HG03108 (cell line): ENCODE data around the gene IL1R2.
"Not testable (repeated sequence)": the region's sequence is repeated elsewhere in the genome, so short reads cannot be mapped to it uniquely, and the experiment has no call there.

ENCODE experiments used
- ATAC-seq: cut with Tn5 transposase; IDR thresholded peaks from one replicate; pipeline ENCODE4 v1.9.1; 2021; ENCODE audit warnings: moderate library complexity; ENCODE audit not compliant: unreplicated experiment

Gene IL1R2

DNA sequence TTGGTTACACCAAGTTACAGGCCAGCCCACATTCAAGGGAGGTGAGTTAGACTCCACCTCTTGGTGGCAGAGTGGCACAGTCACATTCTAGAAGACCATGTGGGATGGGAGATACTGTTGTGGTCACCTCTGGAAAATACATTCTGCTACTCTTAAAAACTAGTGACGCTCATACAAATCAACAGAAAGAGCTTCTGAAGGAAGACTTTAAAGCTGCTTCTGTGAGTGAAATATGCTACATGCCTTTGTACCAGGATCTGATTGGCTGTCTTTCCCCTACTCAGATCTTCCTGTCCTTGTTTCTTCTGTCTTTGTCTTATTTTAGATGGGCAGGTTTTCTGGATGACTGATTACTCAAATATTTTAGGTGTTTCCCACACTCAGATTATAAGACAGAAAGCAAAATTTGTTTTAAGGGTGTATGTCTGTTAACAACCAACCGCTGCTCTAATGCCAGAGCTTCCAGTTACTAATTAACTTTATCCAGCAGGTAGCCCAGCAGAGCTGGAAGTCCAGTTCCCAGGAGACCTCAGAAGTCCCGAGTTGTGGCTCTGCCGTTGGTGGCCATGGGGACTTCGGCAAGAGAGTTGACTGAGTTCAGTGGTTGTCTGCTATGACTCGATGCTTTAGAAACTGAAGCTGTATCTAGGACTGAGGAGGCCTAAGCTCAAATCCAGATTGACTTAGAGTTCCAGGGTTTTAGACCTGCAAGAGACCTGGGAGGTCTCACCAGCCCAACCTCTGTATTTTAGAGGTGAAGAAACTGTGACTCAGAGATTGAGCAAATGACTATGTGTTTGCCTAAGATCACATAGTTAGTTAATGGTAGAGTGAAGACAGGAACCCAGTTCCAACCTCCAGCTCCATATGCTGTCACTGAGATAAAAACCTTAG lies 7.4 kb downstream of the IL1R2 start:
- ATAC-seq: no peak

DNA sequence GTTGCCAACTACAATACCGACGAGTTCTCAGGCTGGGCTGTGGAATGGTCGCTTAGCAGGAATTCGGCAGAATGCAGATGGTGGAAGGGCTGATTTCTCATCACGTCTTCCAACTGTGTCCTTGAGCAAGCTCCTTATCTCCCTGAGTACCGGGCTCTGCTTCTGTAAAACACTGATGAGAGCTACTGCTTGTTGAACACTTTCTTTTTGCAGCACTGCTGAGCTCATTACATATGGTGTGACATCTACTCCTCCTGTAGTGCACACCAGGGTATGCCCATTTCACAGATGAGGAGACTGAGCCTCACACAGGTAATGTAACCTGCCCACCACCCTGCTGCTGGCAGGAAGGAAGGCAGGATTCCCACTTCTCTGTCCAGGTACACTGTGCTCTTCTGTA lies 8.3 kb downstream of the IL1R2 start:
- ATAC-seq: no peak

DNA sequence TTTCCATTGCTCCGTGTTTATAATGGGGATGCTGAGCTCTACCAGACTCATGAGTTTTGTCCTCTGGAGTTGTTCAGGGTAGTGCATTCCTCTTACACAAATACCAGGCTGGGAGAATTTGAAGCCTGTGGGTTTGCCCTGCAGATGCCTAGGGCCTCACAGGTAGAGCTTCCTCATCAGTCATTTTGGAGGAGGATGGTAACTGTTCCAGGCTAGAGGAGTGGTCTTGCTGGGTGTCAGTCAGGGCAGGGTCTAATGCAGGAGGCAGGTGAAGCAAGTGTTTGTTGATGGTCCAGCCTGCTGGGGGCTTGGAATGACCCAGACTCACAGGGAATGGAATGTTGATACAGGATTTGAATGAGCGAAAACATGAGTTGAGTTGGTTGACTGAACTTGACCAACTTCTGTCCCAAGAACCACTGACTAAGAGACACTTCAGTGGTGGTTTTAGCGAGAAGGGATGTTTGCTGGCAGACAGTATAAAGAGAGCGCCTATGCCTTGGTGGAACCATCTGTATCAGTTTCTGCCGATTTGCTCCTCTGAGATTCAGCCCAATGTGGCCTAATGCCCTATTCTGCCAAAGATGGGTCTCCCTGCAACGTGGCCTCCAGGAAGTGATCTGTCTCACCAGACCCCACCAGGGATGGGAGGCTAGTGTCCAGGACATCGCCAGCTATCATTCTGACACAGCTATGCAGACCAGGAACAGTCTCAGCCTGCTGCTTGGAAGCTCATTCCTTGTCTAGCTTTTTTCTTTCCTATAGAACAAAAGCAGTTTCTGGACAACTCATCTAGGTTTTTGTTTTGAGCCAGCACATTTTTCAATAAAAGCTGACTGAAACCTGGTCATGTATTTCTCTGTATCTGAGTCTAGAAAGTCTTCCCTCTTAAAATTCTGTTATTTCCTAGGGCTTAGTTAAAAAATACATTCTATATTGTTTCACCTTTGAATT lies 9.3 kb downstream of the IL1R2 start:
- ATAC-seq: no peak

DNA sequence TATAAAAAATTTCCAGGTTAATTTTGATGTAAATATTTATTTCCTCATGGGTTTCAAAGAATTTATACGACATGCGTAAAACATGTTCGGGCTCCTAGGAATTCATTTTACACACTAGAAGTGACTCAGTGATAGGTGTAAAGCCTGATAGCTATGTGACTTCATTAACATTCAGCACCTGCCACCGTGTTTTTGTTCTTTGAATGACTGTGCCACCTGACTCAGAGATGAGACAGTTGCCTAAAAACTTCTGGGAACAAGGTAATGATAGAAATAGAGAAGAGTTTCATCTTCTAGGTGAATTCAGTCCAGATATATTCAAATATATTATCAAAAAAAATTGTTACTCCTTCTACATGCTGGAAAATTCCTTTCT lies 10.0 kb downstream of the IL1R2 start:
- ATAC-seq: no peak

DNA sequence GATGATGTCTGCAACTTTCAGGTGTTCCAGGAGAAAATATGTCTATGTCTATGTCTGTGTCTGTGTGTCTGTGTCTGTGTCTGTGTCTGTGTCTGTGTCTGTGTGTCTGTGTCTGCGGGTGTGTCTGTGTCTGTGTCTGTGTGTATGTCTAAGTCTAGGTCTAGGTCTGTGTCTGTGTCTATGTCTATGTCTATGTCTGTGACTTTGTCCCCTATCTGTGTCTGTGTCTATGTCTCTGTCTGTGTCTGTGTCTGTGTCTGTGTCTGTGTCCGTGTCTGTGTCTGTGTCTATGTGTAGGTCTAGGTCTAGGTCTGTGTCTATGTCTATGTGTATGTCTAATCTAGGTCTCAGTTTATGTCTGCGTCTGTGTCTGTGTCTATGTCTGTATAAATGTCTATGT lies 10.5 kb downstream of the IL1R2 start:
- no peak for ATAC-seq

DNA sequence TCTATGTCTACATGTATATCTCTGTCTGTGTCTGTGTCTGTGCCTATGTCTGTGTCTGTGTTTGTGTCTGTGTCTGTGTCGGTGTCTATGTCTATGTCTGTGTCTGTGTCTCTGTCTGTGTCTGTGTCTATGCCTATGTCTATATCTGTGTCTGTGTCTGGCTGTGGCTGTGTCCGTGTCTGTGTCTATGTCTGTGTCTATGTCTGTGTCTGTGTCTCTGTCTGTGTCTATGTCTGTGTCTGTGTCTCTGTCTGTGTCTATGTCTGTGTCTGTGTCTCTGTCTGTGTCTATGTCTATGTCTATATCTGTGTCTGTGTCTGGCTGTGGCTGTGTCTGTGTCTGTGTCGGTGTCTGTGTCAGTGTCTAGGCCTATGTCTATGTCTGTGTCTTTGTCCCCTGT lies 11.1 kb downstream of the IL1R2 start:
- not testable (repeated sequence) for ATAC-seq

DNA sequence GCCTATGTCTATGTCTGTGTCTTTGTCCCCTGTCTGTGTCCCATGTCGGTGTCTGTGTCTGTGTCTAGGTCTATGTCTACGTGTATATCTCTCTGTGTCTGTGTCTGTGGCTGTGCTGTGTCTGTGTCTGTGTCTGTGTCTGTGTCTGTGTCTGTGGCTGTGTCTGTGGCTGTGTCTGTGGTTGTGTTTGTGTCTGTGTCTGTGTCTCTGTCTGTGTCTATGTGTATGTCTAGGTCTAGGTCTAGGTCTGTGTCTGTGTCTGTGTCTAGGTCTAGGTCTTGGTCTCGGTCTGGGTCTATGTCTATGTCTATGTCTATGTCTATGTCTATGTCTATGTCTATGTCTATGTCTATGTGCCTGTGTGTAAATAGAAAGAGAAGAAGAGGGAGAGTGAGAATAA lies 11.9 kb downstream of the IL1R2 start:
- no peak for ATAC-seq

DNA sequence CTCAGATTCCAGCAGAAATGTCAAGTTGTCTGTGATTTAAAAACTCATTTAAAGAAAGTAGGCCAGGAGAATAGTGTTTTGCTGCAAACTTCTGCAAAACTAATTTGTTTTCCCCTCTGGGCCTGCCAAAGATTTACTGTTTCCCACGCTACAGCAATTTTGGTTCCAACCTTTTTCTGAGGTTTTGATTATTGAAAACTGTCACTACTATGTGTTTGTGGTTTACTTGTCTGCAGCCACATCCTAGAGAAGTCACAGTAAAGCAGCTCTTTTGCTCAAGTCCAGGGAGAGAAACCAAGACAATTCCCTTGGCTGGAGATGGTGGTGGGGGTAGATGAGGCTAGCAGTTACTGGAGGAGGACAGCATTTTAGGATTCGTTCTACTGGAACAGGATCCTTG lies 12.8 kb downstream of the IL1R2 start:
- ATAC-seq: no peak

DNA sequence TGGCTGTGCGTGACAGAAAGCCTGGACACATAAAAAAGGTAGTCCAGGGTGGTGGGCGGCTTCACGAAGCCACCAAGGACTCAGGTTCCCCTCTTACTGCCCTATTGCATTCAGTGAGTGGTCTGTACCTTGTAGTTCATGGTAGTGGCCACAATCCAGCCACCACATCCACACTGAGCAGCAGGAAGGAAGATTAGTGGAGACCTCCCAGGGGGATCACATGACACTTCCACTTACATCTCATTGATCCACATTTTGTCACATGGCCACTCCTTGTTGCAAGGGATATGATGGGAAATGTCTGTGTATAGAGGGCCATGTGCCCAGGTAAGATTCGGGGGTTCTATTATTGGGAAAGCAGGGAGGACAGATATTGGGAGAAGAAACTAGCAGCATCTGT lies 13.7 kb downstream of the IL1R2 start:
- no peak for ATAC-seq

DNA sequence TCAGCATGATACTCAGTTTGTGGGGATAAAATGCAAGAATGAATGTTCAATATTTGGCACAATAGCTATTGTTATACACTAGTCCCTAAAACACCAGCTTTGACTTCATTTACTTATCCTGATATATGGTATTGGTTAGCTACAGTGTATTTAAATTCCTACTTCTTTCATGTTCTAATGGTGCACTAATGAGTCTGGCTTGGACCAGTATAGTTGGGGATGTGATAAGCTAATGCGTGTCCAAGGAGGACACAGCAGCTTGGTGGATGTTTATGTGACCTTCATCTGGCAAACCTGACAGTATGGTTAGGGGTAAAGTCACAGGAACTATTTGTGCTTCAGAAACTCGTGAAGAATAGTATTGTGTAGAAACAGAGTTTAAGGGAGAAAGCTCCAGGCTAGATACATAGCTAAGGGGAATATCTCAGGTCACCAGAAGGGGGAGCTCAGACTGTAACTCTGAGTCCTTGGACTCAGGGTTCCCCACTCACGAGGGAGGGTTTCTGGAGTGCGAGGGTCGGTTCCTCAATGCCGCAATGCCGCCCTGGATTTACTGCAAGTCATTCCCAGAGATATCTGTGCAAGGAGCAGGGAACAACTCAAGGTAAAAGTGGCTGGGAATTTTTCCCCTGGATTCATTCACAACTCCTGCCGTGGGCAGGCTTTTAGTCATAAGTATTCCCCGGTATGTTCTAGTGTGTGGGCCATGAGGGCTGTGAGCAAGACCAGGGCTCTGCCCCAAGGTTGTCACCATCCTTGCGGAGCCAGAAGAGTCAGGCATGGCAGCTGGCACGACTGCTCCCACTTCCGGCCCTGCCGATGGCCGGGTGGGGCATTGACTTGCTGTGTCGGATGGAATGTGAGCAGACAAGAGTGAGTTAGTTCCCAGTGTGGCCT lies 14.5 kb downstream of the IL1R2 start:
- no peak for ATAC-seq

DNA sequence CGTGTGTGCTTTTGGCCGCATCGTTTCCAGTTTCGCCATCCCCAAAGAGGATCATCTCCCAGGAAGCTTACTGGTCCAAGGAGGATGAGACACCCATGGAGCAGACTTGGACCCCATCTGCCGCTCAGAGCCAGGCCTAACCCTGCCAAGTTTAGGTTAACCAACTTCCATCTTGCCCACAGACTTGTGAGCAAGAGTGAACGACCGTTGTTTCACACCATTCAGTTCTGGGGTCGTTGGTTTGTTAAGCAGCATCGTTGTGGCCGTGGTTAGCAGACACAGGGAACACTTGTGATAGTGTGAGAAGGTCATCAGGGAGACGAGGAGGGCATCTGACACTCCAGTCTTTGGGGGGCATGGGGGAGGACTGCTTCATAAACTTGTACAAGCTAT lies 15.1 kb downstream of the IL1R2 start:
- ATAC-seq: no peak

DNA sequence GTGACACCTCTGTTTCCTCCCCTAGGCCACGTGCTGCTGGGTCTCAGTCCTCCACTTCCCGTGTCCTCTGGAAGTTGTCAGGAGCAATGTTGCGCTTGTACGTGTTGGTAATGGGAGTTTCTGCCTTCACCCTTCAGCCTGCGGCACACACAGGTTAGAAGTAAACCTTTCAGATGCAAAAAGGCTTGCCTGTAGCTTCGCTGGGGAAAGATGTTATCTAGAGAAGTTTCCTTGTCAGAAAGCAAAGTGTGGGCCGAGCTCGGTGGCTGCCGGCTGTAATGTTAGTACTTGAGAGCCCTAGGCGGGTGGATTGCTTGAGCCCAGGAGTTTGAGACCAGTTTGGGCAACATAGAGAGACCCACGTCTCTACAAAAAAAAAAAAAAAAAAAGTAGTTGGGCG lies 16.7 kb downstream of the IL1R2 start:
- ATAC-seq: no peak

DNA sequence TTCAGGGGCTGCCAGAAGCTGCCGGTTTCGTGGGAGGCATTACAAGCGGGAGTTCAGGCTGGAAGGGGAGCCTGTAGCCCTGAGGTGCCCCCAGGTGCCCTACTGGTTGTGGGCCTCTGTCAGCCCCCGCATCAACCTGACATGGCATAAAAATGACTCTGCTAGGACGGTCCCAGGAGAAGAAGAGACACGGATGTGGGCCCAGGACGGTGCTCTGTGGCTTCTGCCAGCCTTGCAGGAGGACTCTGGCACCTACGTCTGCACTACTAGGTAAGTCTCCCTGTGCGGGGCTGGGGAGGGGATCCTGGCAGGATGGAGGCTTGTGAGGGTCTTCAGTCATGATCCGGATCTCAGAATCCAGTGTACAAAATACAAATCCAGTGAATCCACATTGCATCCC lies 17.8 kb downstream of the IL1R2 start:
- no peak for ATAC-seq

DNA sequence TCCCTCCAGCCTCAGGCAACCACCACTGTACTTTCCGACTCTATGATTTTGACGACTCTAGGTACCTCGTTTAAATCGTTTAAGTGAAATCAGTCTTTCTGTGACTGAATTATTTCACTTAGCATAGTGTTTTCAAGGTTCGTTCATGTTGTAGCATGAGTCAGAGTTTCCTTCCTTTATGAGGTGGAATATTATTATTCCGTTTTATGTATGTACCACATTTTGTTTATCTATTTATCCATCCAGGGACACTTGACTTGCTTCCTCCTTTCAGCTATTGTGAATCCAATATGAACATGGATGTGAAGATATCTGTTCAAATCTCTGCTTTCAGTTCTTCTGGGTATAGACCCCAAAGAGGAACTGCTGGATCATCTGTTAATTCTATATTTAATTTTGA lies 19.1 kb downstream of the IL1R2 start:
- ATAC-seq: no peak

DNA sequence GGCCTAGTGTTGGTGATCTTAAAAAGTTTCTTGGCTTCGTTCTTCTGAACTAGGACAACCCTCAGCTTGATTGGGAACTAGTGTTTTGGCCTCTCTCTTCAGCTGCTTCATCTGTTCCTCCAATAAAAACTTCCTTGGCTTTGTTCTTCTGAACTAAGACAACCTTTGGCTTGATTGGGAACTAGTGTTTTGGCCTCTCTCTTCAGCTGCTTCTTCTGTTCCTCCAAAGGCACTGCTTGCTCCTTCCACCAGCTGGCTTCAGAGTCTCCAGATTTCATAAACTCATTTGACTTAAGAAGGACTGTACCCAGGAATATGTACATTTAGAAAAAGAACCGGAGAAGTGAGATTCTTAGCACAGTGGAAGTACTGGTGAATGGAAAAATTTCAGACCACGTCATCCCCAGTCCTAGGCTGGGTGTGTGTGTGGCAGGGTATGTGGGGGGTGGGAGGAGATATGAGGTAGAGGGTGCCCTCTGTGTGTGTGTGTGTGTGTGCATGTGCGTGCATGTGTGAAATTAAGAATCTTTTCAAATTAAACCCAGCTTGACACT lies 20.4 kb downstream of the IL1R2 start:
- no peak for ATAC-seq

DNA sequence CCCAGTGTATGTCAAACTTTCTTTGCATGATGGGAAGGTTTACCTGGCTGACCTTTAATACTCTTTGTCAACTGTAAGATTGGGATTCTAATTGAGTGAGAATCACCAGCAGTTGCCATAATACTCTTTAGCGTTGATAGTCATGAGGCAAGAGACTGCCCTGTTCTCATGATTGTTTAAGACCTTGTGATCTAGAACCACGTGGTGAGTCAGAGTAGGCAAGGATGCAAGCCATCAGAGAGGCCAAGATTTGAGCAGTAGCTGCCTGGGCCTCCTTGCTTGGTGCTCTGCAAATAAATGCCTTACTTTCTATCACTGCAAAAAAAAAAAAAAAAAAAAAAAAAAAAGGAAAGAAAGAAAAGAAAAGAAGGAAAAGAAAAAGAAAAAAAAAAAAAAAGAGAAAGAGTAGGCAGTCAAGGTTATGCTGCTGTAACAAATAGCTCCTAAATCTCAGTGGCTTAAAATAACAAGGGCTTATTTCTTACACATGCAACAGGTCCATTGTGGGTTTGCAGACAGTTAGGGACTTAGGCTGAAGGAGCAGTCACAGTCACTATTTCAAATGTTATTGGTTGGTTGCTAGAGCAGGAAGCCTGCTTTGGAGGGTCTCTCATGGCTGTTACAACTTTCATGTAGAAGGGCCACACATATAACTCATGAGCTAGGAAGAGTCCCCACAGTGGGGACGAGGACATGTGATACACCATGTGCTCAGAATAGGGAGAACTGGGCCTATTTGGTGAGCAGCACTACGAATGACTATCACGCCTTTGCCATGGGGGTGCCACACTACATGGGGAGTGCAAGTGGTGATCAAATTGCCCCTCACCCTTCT lies 21.7 kb downstream of the IL1R2 start:
- no peak for ATAC-seq

DNA sequence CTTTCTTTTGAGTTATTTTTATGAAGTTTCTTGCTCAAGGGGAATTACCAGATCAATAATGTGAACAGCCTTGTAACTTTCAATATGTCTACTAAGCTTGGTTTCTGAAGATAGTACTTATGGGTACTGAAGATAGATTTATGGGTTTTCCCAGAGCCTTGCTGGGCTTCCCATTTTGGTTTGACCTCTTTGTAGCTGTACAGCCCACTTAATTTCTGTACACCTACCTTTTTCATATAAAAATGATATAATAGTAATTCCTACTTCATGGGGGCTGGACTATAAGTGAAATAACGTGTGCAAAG lies 22.2 kb downstream of the IL1R2 start:
- no peak for ATAC-seq

DNA sequence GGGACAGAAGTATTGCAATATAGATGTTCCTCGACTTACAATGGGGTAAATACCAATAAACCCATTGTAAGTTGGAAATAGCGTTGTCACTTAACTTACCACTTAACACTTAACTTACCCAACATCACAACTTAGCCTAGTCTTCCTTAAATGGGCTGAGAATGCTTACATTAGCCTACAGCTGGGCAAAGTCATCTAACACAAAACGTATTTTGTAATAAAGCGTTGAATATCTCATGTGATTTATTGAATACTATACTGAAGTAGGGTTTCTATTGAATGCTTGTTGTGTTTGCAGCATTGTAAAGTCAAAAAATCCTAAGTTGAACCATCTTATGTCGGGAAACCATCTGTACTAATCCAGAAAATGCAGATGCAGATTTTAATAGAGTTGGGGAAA lies 23.6 kb downstream of the IL1R2 start:
- ATAC-seq: no peak

DNA sequence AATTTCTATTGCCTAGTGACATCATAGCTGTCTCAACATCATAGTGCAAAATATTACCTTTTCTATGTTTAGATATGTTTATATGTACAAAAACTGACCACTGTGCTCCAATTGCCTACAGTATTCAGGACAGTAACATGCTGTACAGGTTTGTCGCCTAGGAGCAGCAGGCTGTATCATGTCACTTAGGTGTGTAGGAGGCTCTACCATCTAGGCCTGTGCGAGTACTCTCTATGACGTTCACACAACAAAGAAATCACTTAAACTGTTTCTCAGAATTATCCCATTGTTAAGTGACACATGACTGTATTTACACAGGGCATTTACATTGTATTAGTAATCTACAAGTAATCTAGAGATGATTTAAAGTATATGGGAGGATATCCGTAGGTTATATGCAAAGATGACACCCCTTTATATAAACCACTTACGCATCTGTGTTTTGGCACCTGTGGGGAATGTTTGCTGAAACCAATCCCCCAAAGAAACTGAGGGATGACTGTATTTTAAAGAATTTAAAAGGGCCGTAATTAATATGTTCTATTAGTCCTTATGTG lies 24.7 kb downstream of the IL1R2 start:
- ATAC-seq: no peak
